Prostate gland (tissue), 2 donors: Measurements from ENCODE around the gene ALDH1L1.

Source experiments
- POLR2A ChIP-seq: fragments of 450-650 bp; IDR thresholded peaks from one replicate; pipeline ENCODE4 v1.6.1; 2016; ENCODE audit warnings: antibody characterized with exemption, mild to moderate bottlenecking
- POLR2AphosphoS5 ChIP-seq: sonication (generic); formaldehyde crosslinking; IDR thresholded peaks from one replicate; pipeline ENCODE4 v1.6.1; 2017; ENCODE audit warnings: antibody characterized with exemption
- TF ChIP-seq, protein P1 (sequence below), 4 experiments: fragments of 200-600 bp in 2 of 4; fragments of 450-650 bp in 2 of 4; sonication (generic) in 2 of 4; IDR thresholded peaks; 1 replicate in 3 of 4; 2 replicates in 1 of 4; pipeline ENCODE4 v1.5.1; 2016 to 2019; ENCODE audit warnings: antibody characterized with exemption in 4 of 4, mild to moderate bottlenecking in 2 of 4, moderate library complexity in 2 of 4

DNA sequence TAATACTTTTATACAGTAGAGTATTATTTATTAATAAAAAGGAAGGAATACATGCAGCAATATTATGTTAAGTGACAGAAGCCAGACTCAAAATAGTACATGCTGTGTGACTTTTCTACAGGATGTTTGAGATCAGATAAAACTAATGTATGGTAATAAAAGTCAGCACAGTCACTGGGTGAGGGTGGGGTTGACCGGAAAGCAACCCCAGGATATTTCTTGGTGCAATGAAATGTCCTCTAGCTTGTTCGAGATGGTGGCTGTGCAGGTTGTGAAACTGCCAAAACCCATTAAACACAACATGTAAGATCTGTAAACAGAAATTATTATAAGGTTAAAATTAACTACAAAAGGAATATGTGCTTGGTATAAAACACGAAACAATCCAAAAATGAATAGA lies 20.8 kb upstream of the ALDH1L1 start:
- TF ChIP-seq, protein P1, sequence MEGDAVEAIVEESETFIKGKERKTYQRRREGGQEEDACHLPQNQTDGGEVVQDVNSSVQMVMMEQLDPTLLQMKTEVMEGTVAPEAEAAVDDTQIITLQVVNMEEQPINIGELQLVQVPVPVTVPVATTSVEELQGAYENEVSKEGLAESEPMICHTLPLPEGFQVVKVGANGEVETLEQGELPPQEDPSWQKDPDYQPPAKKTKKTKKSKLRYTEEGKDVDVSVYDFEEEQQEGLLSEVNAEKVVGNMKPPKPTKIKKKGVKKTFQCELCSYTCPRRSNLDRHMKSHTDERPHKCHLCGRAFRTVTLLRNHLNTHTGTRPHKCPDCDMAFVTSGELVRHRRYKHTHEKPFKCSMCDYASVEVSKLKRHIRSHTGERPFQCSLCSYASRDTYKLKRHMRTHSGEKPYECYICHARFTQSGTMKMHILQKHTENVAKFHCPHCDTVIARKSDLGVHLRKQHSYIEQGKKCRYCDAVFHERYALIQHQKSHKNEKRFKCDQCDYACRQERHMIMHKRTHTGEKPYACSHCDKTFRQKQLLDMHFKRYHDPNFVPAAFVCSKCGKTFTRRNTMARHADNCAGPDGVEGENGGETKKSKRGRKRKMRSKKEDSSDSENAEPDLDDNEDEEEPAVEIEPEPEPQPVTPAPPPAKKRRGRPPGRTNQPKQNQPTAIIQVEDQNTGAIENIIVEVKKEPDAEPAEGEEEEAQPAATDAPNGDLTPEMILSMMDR (IDR thresholded peaks at IDR 0.05): no peak
- TF ChIP-seq POLR2A (no peak), POLR2AphosphoS5 (no peak)
